Lung (tissue), 12 donors: ENCODE measurements around the gene GYG1. TPM values are rescaled to one million over a fixed set of nuclear protein-coding genes. Genes with fewer than 3 reads are reported as not detected.

Experiments used
- ATAC-seq: fragments of 200-7000 bp; cut with Tn5 transposase; one replicate; pipeline ENCODE4 v1.9.1; 2020; ENCODE audit warnings: moderate number of reproducible peaks; ENCODE audit not compliant: insufficient read depth, low FRiP score
- DNase-seq, 3 donors: peaks; one replicate each; pipeline ENCODE4 v3.0.0-alpha.2; 2013 to 2017
- H3K27ac ChIP-seq, 2 donors: one replicate each; pipeline ENCODE4 v1.5.1; 2013; ENCODE audit warnings: mild to moderate bottlenecking in 2 of 2, moderate library complexity in 2 of 2, control low read depth in 1 of 2, inconsistent platforms in 1 of 2, low read depth in 1 of 2, low read length in 1 of 2
- H3K27me3 ChIP-seq, 3 donors: one replicate each; pipeline ENCODE4 v1.5.1; 2013; ENCODE audit warnings: low read length in 2 of 3; ENCODE audit not compliant: control insufficient read depth in 3 of 3, insufficient read depth in 3 of 3
- H3K36me3 ChIP-seq, 4 donors: one replicate each; pipeline ENCODE4 v1.5.1; 2013; ENCODE audit warnings: low read length in 4 of 4, mild to moderate bottlenecking in 1 of 4, moderate library complexity in 1 of 4; ENCODE audit not compliant: control insufficient read depth in 4 of 4, insufficient read depth in 4 of 4
- H3K4me1 ChIP-seq, 5 donors: one replicate each; pipeline ENCODE4 v1.5.1; 2013; ENCODE audit warnings: low read length in 5 of 5, mild to moderate bottlenecking in 2 of 5, moderate library complexity in 1 of 5; ENCODE audit not compliant: control insufficient read depth in 5 of 5, insufficient read depth in 5 of 5
- H3K4me3 ChIP-seq: one replicate; pipeline ENCODE4 v1.5.1; 2013; ENCODE audit warnings: mild to moderate bottlenecking, control low read depth, moderate library complexity
- H3K9ac ChIP-seq, 2 donors: one replicate each; pipeline ENCODE4 v1.5.1; 2013; ENCODE audit warnings: low read length in 2 of 2, control low read depth in 1 of 2; ENCODE audit not compliant: insufficient read depth in 1 of 2
- H3K9me3 ChIP-seq, 4 donors: one replicate each; pipeline ENCODE4 v1.5.1; 2013; ENCODE audit warnings: low read length in 3 of 4, mild to moderate bottlenecking in 1 of 4, moderate library complexity in 1 of 4; ENCODE audit not compliant: control insufficient read depth in 4 of 4, insufficient read depth in 3 of 4
- CTCF ChIP-seq: IDR thresholded peaks from 2 replicates; pipeline ENCODE4 v1.5.1; 2012; ENCODE audit warnings: mild to moderate bottlenecking; ENCODE audit errors: control extremely low read depth, extremely low read depth
- WGBS, 2 donors: extraction: QIAGEN DNeasy Blood & Tissue Kit; methylation state at CpG; one replicate each; pipeline ENCODE4 v1.1.7; 2013; 5-methylcytosine and 5-hydroxymethylcytosine counted together
- polyA plus RNA-seq, 2 donors: library from polyadenylated mRNA; stranded (reverse); fragments of 200-250 nt; gene quantifications; one replicate each; pipeline ENCODE4 v1.2.1, GENCODE V29; 2013
- total RNA-seq, 2 donors: library from RNA; depleted of rRNA in 1 of 2; stranded (reverse); fragments of >200 nt in 1 of 2; gene quantifications; one replicate each; pipeline ENCODE4 v1.2.1, GENCODE V29; 2014 to 2021
- donor health status: control.
- donor health status: control.
- donor health status: Bipolar disorder and iron deficiency.
- donor health status: healthy.
- donor health status: DM: yes; HTN: yes; CAD: no.

Gene GYG1
- total and polyA plus RNA-seq, 4 donors, result 23.2 to 115 (median 60.2) TPM

DNA sequence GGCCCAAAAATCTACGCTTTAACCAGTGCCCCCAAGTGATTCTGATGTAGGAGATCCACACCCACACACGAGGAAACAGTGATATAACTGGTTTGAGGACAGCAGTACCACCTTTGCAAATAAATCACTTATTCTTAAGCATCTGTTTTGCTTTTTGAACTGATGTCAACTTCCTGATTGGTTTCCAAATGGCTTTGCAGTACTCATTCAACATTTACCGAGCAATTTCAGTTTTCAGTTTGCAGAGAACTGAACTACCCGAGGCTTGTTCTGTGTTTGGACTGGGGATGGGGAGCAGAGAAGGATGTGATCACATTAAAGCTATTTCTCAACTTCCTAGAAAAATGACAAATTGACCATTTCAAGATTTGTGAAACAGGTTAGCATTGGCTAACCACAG lies 1.1 kb upstream of the GYG1 start:
- DNase-seq (no peak), ATAC-seq (no peak)
- H3K9ac ChIP-seq, result peak overlapping the region in 1 of 2 donors; percentile 45
- H3K27me3 ChIP-seq, result no peaks in the 10 kb centered on the region
- H3K27ac ChIP-seq, result no peak overlapping the region
- no peak overlapping the region for H3K4me3 ChIP-seq
- peaks cover 3 to 17% (median 11%) of the 10 kb centered on the region in 4 donors for H3K36me3 ChIP-seq
- no peak for TF ChIP-seq CTCF
- H3K9me3 ChIP-seq, result no peaks in the 10 kb centered on the region
- WGBS, 2 donors, result 30 to 47% methylated on average over 4 of the region's 4 CpGs
- H3K4me1 ChIP-seq, result peaks cover 0 to 24% (median 6%) of the 10 kb centered on the region in 5 donors

GRCh38 chr3:148992027-148992634 lies 791 bp downstream of the GYG1 start:
- 3% methylated on average over 33 to 34 of the region's 34 CpGs for WGBS, 2 donors
- Histone ChIP-seq H3K4me3 (peak overlapping the region; percentile 90), H3K36me3 (peaks cover 7 to 35% (median 21%) of the 10 kb centered on the region in 4 donors), H3K27me3 (no peaks in the 10 kb centered on the region), H3K9ac (peak overlapping the region in 1 of 2 donors; percentile 86), H3K27ac (peak overlapping the region; percentile 99 to 100), H3K9me3 (no peaks in the 10 kb centered on the region), H3K4me1 (peaks cover 0 to 43% (median 7%) of the 10 kb centered on the region in 5 donors)
- peak; percentile 41 to 56 (median 55) for DNase-seq
- no peak for TF ChIP-seq CTCF
- peak; percentile 30 for ATAC-seq

- peaks cover 7 to 38% (median 21%) of the 10 kb centered on the region in 4 donors for H3K36me3 ChIP-seq
- no peaks in the 10 kb centered on the region for H3K9me3 ChIP-seq
- peak overlapping the region in 1 of 2 donors; percentile 86 for H3K9ac ChIP-seq
- no peak overlapping the region for H3K4me3 ChIP-seq
- 61 to 75% methylated on average over 10 of the region's 10 CpGs for WGBS, 2 donors
- H3K27ac ChIP-seq, result peak overlapping the region in 1 of 2 donors; percentile 100
- ATAC-seq, result no peak
- no peak for TF ChIP-seq CTCF
- H3K27me3 ChIP-seq, result no peaks in the 10 kb centered on the region
- H3K4me1 ChIP-seq, result peaks cover 0 to 44% (median 7%) of the 10 kb centered on the region in 5 donors
- peak; percentile 47 to 86 (median 78) for DNase-seq
Observed at GRCh38 chr3:148992635-148993255, 1.4 kb downstream of the GYG1 start.
